GM21717 (cell line): ENCODE data around the gene CHML.

Experiments used
- ATAC-seq: cut with Tn5 transposase; IDR thresholded peaks from one replicate; pipeline ENCODE4 v1.9.1; 2021; ENCODE audit warnings: mild to moderate bottlenecking, moderate library complexity; ENCODE audit not compliant: unreplicated experiment

CHML gene

DNA sequence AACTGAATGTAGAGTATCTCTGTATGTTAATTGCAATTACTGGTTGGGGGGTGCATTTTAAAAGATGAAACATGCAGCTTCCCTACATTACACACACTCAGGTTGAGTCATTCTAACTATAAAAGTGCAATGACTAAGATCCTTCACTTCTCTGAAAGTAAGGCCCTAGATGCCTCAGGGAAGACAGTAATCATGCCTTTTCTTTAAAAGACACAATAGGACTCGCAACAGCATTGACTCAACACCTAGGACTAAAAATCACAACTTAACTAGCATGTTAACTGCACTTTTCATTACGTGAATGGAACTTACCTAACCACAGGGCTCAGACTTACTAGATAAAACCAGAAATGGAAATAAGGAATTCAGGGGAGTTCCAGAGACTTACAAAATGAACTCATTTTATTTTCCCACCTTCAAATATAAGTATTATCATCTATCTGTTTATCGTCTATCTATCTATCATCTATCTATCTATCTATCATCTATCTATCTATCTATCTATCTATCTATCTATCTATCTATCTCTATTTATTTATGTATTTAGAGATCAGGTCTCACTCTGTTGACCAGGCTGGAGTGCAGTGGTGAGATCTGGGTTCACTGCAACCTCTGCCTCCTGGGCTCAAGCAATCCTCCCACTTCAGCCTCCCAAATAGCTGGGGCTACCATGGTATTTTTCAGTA lies 47.8 kb downstream of the CHML start:
- peak; percentile 88 for ATAC-seq

DNA sequence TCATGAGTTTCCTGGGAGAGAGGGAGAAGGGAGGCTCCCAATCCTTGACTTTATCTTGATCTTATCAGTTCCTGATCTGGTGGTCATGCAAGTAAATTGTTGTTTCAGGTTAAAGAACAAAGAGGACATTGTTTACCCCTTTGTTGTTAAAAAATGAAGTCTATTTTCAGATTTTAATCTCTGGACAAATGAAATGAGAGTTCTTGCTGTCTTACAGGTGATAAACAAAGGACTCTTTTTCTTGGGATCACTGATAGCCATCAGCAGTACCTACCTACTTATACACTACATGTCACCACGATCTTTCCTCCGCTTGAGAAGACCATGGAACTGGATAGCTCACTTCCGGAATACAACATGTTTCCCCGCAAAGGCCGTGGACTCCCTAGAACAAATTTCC lies 48.4 kb downstream of the CHML start:
- ATAC-seq: no peak

- no peak for ATAC-seq
These were observed 48.9 kb downstream of the CHML start for GRCh38 chr1:241591317-241591716.

DNA sequence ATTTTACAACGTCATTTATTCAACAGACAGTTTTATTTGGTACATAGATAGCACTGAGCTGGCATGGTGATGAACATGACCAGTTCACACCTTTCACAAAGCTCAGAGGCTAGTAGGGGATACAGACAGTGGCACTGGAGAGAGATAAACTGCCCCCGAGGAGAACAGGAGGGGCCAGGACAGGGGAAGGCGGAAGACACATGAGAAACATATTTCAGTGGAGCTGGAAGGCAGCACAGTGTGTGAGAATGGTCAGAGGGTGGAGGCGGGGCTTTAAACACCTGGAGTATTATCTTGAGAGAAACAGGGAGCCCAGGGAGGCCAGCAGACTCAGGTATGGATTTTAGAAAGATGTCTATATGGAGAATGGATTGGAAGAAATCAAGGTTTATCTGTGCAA lies 49.5 kb downstream of the CHML start:
- ATAC-seq: no peak
